Fibroblast of mammary gland (primary cell): ENCODE results near the gene FYN.

Experiments
- DNase-seq: peaks from one replicate; pipeline ENCODE4 v3.0.0-alpha.2; 2010; ENCODE audit warnings: low read depth
- H3K4me3 ChIP-seq: 2 replicates; pipeline ENCODE4 v1.5.1; 2011; ENCODE audit warnings: low read depth, mild to moderate bottlenecking, low read length, moderate library complexity; ENCODE audit not compliant: control insufficient read depth
- TF ChIP-seq, protein P1 (sequence below): conservative IDR thresholded peaks from 2 replicates; pipeline ENCODE4 v1.5.1; 2011; ENCODE audit warnings: low read depth, low read length, inconsistent platforms; ENCODE audit not compliant: control insufficient read depth, insufficient read depth

FYN gene

DNA sequence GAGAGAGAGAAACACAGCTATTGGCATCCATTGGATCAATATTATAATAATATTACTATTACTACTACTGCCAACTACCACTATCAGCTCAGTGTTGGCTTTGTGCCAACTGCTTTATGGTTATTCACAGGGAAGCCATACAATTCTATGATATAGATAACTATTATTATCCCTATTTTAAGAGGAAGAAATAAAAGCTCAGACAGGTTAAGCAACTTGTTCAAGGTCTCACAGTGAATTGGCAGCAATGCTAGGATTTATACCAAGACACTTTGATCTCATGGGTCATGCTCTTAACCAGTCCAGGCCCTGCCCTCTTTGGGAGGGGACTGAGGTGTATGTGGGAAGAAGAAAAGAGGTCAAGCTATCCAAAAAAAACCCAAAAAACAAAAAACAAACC, 185.6 kb downstream of the FYN start:
- no peak for DNase-seq
- TF ChIP-seq, protein P1, sequence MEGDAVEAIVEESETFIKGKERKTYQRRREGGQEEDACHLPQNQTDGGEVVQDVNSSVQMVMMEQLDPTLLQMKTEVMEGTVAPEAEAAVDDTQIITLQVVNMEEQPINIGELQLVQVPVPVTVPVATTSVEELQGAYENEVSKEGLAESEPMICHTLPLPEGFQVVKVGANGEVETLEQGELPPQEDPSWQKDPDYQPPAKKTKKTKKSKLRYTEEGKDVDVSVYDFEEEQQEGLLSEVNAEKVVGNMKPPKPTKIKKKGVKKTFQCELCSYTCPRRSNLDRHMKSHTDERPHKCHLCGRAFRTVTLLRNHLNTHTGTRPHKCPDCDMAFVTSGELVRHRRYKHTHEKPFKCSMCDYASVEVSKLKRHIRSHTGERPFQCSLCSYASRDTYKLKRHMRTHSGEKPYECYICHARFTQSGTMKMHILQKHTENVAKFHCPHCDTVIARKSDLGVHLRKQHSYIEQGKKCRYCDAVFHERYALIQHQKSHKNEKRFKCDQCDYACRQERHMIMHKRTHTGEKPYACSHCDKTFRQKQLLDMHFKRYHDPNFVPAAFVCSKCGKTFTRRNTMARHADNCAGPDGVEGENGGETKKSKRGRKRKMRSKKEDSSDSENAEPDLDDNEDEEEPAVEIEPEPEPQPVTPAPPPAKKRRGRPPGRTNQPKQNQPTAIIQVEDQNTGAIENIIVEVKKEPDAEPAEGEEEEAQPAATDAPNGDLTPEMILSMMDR = no peak
- no peak overlapping the region for H3K4me3 ChIP-seq

GRCh38 chr6:111686932-111687266, 186.4 kb downstream of the FYN start:
- H3K4me3 ChIP-seq = no peak overlapping the region
- TF ChIP-seq, protein P1 = no peak
- no peak for DNase-seq

GRCh38 chr6:111686249-111686931, 186.9 kb downstream of the FYN start:
- no peak overlapping the region for H3K4me3 ChIP-seq
- TF ChIP-seq, protein P1 = no peak
- no peak for DNase-seq

- TF ChIP-seq, protein P1 = no peak
- H3K4me3 ChIP-seq = no peak overlapping the region
- no peak for DNase-seq
These were observed 187.7 kb downstream of the FYN start for GRCh38 chr6:111685526-111685925.

DNA sequence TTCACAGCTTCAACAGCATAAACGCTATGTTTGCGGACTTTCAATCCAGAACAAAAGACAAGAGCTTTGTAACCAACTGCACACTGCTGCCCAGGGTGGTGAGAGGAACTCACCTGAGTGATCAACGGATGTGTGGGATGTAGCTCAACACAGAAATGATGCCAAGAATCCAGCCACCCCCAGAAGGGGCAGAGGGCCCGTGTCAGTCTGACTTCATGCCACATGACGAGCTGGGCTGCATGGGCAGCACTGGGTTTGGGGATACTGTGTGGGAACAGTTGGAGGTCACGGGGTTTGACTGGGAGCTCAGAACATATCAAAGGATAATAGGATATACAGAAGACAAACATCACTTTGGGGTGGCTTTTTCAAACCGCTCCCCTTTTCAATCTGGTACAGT, 188.2 kb downstream of the FYN start:
- H3K4me3 ChIP-seq = no peak overlapping the region
- DNase-seq = no peak
- TF ChIP-seq, protein P1 = no peak

GRCh38 chr6:111683749-111684267, 189.4 kb downstream of the FYN start:
- DNase-seq = peak; percentile 98
- TF ChIP-seq, protein P1 = no peak
- H3K4me3 ChIP-seq = no peak overlapping the region
